Measurements from ENCODE around the gene PITPNM1. TPM values are rescaled to one million over a fixed set of nuclear protein-coding genes. Genes with fewer than 3 reads are reported as not detected.
A peak's percentile ranks its signal among the peaks of the same experiment; 100 is the strongest.
"Not testable (repeated sequence)": the region's sequence is repeated elsewhere in the genome, so short reads cannot be mapped to it uniquely, and the experiment has no call there.

Gene PITPNM1
- total RNA-seq, 1 experiment from 2014 or later: 70.4 TPM

DNA sequence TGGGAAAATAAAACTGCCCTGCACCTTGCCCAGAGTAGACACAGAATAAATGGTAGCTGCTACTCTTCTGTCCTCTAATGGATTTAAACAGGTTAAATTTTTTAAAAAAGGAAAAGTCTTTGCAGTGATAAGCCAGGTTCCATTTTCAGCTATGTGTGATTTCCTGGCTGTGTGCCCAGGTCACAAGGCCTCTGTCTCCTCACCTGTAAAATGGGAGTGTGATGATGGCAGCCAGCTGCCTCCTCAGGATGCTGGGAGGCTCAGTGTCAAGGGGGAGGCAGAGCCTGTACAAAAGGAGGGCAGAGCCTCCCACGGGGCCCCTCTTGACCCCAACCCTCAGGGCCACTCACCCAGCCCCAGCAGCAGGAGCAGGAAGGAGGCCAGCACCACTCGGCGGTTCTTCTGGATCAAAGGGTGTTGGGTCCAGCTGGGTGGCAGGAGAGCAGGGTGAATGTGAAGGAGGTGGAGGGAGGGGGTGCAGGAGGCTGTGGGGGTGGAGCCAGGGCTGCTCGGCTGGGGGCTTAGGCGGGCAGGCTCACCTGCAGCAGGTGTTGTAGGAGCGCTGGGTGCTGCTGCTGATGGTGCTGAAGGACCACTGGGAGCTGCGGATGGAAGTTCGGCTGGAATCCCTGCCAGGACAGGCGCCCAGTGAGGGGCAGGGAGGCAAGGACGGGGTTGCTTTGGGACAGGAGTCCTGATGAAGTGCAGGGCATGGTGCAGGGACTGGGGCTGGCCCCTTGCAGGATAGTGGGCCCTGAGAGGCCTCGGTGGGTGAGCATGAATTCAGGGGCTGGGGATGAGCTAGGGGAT lies 38.0 kb downstream of the PITPNM1 start:
- in situ Hi-C loops (cut with HindIII; ENCODE audit: low pct_unique_long_range_greater_than_20kb, low sequenced_read_pairs): no loop called here
- Histone ChIP-seq H3K4me3 (ENCODE audit: low read depth in 2 of 2, low read length in 2 of 2) (no peak overlapping the region), H3K36me3 (ENCODE audit: control insufficient read depth, insufficient read depth, low read length) (peaks cover 2% of the 10 kb centered on the region; the same call in 1 of the 2 replicates), H3K9me3 (ENCODE audit: control insufficient read depth, insufficient read depth, low read depth, low read length) (no peaks in the 10 kb centered on the region), H3K27me3 (ENCODE audit: control insufficient read depth, insufficient read depth, low read length) (no peaks in the 10 kb centered on the region), H3K27ac (ENCODE audit: low read length) (peak overlapping the region; percentile 52), H3K4me1 (ENCODE audit: control insufficient read depth, insufficient read depth, low read length) (peaks cover 43% of the 10 kb centered on the region)
- ChIA-PET POLR2A (no interaction called here), CTCF (no interaction called here)
- DNase-seq (ENCODE audit: low read depth, low spot score) (no peak), ATAC-seq (no peak)
- BruUV-seq (replicated peaks): no TSS peak
- TF ChIP-seq, protein P1, sequence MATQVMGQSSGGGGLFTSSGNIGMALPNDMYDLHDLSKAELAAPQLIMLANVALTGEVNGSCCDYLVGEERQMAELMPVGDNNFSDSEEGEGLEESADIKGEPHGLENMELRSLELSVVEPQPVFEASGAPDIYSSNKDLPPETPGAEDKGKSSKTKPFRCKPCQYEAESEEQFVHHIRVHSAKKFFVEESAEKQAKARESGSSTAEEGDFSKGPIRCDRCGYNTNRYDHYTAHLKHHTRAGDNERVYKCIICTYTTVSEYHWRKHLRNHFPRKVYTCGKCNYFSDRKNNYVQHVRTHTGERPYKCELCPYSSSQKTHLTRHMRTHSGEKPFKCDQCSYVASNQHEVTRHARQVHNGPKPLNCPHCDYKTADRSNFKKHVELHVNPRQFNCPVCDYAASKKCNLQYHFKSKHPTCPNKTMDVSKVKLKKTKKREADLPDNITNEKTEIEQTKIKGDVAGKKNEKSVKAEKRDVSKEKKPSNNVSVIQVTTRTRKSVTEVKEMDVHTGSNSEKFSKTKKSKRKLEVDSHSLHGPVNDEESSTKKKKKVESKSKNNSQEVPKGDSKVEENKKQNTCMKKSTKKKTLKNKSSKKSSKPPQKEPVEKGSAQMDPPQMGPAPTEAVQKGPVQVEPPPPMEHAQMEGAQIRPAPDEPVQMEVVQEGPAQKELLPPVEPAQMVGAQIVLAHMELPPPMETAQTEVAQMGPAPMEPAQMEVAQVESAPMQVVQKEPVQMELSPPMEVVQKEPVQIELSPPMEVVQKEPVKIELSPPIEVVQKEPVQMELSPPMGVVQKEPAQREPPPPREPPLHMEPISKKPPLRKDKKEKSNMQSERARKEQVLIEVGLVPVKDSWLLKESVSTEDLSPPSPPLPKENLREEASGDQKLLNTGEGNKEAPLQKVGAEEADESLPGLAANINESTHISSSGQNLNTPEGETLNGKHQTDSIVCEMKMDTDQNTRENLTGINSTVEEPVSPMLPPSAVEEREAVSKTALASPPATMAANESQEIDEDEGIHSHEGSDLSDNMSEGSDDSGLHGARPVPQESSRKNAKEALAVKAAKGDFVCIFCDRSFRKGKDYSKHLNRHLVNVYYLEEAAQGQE (IDR thresholded peaks at IDR 0.05; ENCODE audit: insufficient read depth in 1 of 2, low read depth in 2 of 2, low read length in 1 of 2): no peak
- TF ChIP-seq SIN3A (IDR thresholded peaks at IDR 0.05; ENCODE audit: borderline replicate concordance, insufficient read depth, low read depth, low read length): no peak
- TF ChIP-seq, protein P2, sequence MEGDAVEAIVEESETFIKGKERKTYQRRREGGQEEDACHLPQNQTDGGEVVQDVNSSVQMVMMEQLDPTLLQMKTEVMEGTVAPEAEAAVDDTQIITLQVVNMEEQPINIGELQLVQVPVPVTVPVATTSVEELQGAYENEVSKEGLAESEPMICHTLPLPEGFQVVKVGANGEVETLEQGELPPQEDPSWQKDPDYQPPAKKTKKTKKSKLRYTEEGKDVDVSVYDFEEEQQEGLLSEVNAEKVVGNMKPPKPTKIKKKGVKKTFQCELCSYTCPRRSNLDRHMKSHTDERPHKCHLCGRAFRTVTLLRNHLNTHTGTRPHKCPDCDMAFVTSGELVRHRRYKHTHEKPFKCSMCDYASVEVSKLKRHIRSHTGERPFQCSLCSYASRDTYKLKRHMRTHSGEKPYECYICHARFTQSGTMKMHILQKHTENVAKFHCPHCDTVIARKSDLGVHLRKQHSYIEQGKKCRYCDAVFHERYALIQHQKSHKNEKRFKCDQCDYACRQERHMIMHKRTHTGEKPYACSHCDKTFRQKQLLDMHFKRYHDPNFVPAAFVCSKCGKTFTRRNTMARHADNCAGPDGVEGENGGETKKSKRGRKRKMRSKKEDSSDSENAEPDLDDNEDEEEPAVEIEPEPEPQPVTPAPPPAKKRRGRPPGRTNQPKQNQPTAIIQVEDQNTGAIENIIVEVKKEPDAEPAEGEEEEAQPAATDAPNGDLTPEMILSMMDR (IDR thresholded peaks at IDR 0.05): no peak
- no peak for TF ChIP-seq TCF7L2 (IDR thresholded peaks at IDR 0.05; ENCODE audit: low read depth, low read length)
- TF ChIP-seq POLR2AphosphoS5 (IDR thresholded peaks at IDR 0.05; ENCODE audit: low read depth, low read length): no peak
- intact Hi-C loops (cut with micrococcal nuclease; ENCODE audit: unreplicated experiment): no loop called here

DNA sequence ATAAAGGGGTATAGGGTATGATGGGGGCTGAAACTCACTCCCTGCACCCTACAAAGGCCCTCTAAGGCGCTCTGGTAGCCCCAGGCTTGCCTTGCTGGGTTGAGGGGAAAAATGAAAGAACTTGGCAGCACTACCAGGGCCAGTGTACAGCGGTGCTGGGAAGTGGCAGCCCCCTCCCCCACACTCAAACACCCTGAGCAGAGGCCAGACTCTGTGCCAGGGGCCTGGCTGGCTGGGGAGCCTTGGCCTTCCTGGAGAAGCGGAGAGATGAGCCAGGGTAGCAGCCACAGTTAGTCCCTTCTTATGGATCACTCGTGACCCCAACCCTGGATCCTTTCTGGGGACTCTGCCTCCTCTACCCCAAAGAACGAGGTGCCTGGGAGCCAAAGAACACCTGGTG lies 38.8 kb downstream of the PITPNM1 start:
- ATAC-seq (no peak), DNase-seq (ENCODE audit: low read depth, low spot score) (no peak)
- no peak for TF ChIP-seq SIN3A (IDR thresholded peaks at IDR 0.05; ENCODE audit: borderline replicate concordance, insufficient read depth, low read depth, low read length)
- TF ChIP-seq, protein P2 (IDR thresholded peaks at IDR 0.05): no peak
- TF ChIP-seq, protein P1 (IDR thresholded peaks at IDR 0.05; ENCODE audit: insufficient read depth in 1 of 2, low read depth in 2 of 2, low read length in 1 of 2): no peak
- TF ChIP-seq TCF7L2 (IDR thresholded peaks at IDR 0.05; ENCODE audit: low read depth, low read length): no peak
- TF ChIP-seq POLR2AphosphoS5 (IDR thresholded peaks at IDR 0.05; ENCODE audit: low read depth, low read length): no peak
- POLR2A ChIA-PET: no interaction called here
- CTCF ChIA-PET: no interaction called here
- in situ Hi-C loops (cut with HindIII; ENCODE audit: low pct_unique_long_range_greater_than_20kb, low sequenced_read_pairs): no loop called here
- H3K27me3 ChIP-seq (ENCODE audit: control insufficient read depth, insufficient read depth, low read length): no peaks in the 10 kb centered on the region
- no peak overlapping the region for H3K4me3 ChIP-seq (ENCODE audit: low read depth in 2 of 2, low read length in 2 of 2)
- H3K9me3 ChIP-seq (ENCODE audit: control insufficient read depth, insufficient read depth, low read depth, low read length): no peaks in the 10 kb centered on the region
- peaks cover 43% of the 10 kb centered on the region for H3K4me1 ChIP-seq (ENCODE audit: control insufficient read depth, insufficient read depth, low read length)
- intact Hi-C loops (cut with micrococcal nuclease; ENCODE audit: unreplicated experiment): no loop called here
- H3K27ac ChIP-seq (ENCODE audit: low read length): peak overlapping the region; percentile 52
- BruUV-seq (replicated peaks): no TSS peak
- peaks cover 2% of the 10 kb centered on the region; the same call in 1 of the 2 replicates for H3K36me3 ChIP-seq (ENCODE audit: control insufficient read depth, insufficient read depth, low read length)

DNA sequence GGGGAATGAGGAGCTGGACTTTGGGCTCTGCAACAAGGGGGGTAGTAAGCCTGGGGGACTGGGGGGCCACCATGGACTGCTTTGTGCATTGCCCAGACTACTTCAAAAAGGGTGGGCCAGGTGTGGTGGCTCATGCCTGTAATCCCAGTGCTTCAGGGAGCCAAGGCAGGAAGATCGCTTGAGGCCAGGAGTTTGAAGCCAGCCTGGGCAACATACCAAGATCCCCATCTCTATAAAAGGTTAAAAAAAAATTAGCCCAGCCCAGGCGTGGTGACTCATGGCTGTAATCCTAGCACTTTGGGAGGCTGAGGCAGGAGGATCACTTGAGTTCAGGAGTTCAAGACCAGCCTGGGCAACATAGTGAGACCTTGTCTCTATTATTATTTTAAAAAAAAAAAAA lies 39.6 kb downstream of the PITPNM1 start:
- in situ Hi-C loops (cut with HindIII; ENCODE audit: low pct_unique_long_range_greater_than_20kb, low sequenced_read_pairs); H3K9me3 ChIP-seq (ENCODE audit: control insufficient read depth, insufficient read depth, low read depth, low read length); H3K27me3 ChIP-seq (ENCODE audit: control insufficient read depth, insufficient read depth, low read length); intact Hi-C loops (cut with micrococcal nuclease; ENCODE audit: unreplicated experiment); DNase-seq (ENCODE audit: low read depth, low spot score); ATAC-seq; H3K36me3 ChIP-seq (ENCODE audit: control insufficient read depth, insufficient read depth, low read length): not testable (repeated sequence)
- peak overlapping the region; percentile 89 for H3K27ac ChIP-seq (ENCODE audit: low read length)
- TSS peak; percentile 87 for BruUV-seq (replicated peaks)
- POLR2A ChIA-PET: interaction anchor here (0.6 kb wide), 1 partner anchor 907 kb away, joined by 4 read pairs; no protein-coding TSS in a partner anchor
- H3K4me1 ChIP-seq (ENCODE audit: control insufficient read depth, insufficient read depth, low read length): peaks cover 43% of the 10 kb centered on the region
- CTCF ChIA-PET: interaction anchor here (0.6 kb wide), 3 partner anchors 27 to 169 kb away, joined by 3 to 4 read pairs (median 3); no protein-coding TSS in a partner anchor
- H3K4me3 ChIP-seq (ENCODE audit: low read depth in 2 of 2, low read length in 2 of 2): peak overlapping the region; percentile 54 to 55

All from Panc1 (cell line).